Measurements from ENCODE around the gene SVBP.
"Not testable (repeated sequence)": the region's sequence is repeated elsewhere in the genome, so short reads cannot be mapped to it uniquely, and the experiment has no call there.

Gene SVBP

GRCh38 chr1:42841440-42842147 is 24.4 kb upstream of the SVBP start:
- no peak for DNase-seq (ENCODE audit: low read depth in 2 of 2)

GRCh38 chr1:42841010-42841409 is 23.8 kb upstream of the SVBP start:
- no peak for DNase-seq (ENCODE audit: low read depth in 2 of 2)

- DNase-seq (ENCODE audit: low read depth in 2 of 2): no peak
Measured at GRCh38 chr1:42838482-42839190, 21.4 kb upstream of the SVBP start.

GRCh38 chr1:42837709-42838108 is 20.5 kb upstream of the SVBP start:
- DNase-seq (ENCODE audit: low read depth in 2 of 2): no peak

- no peak for DNase-seq (ENCODE audit: low read depth in 2 of 2)
Measured at GRCh38 chr1:42835422-42835821, 18.2 kb upstream of the SVBP start.

GRCh38 chr1:42834803-42835202 is 17.6 kb upstream of the SVBP start:
- DNase-seq (ENCODE audit: low read depth in 2 of 2): no peak

GRCh38 chr1:42833981-42834380 is 16.8 kb upstream of the SVBP start:
- no peak for DNase-seq (ENCODE audit: low read depth in 2 of 2)

- DNase-seq (ENCODE audit: low read depth in 2 of 2): no peak
Measured at GRCh38 chr1:42832641-42833240, 15.5 kb upstream of the SVBP start.

- no peak for DNase-seq (ENCODE audit: low read depth in 2 of 2)
Measured at GRCh38 chr1:42831273-42831672, 14.1 kb upstream of the SVBP start.

- DNase-seq (ENCODE audit: low read depth in 2 of 2): no peak
Measured at GRCh38 chr1:42830631-42831030, 13.4 kb upstream of the SVBP start.

- no peak for DNase-seq (ENCODE audit: low read depth in 2 of 2)
Measured at GRCh38 chr1:42825036-42825851, 8.0 kb upstream of the SVBP start.

- DNase-seq (ENCODE audit: low read depth in 2 of 2): no peak
Measured at GRCh38 chr1:42824481-42825035, 7.4 kb upstream of the SVBP start.

GRCh38 chr1:42822800-42823392 is 5.7 kb upstream of the SVBP start:
- DNase-seq (ENCODE audit: low read depth in 2 of 2): no peak

GRCh38 chr1:42821690-42822089 is 4.5 kb upstream of the SVBP start:
- DNase-seq (ENCODE audit: low read depth in 2 of 2): no peak

GRCh38 chr1:42820813-42821212 is 3.6 kb upstream of the SVBP start:
- DNase-seq (ENCODE audit: low read depth in 2 of 2): no peak

- DNase-seq (ENCODE audit: low read depth in 2 of 2): no peak
Measured at GRCh38 chr1:42817976-42818375, 779 bp upstream of the SVBP start.

GRCh38 chr1:42817440-42817767 is 207 bp upstream of the SVBP start:
- no peak for DNase-seq (ENCODE audit: low read depth in 2 of 2)

GRCh38 chr1:42815941-42816584 is 1.1 kb downstream of the SVBP start:
- DNase-seq (ENCODE audit: low read depth in 2 of 2): no peak

- DNase-seq (ENCODE audit: low read depth in 2 of 2): not testable (repeated sequence)
Measured at GRCh38 chr1:42814815-42815214, 2.4 kb downstream of the SVBP start.

- DNase-seq (ENCODE audit: low read depth in 2 of 2): no peak
Measured at GRCh38 chr1:42807056-42807668, 10.0 kb downstream of the SVBP start.

- DNase-seq (ENCODE audit: low read depth in 2 of 2): no peak
Measured at GRCh38 chr1:42806593-42806992, 10.6 kb downstream of the SVBP start.
